ENCODE results near the gene LCLAT1. TPM values are rescaled to one million over a fixed set of nuclear protein-coding genes. Genes with fewer than 3 reads are reported as not detected.

The LCLAT1 gene
- total RNA-seq, 2 donors from 2014 or later: 18.8 to 28.2 TPM

GRCh38 chr2:30628341-30628740, 181.3 kb downstream of the LCLAT1 start:
- H3K27me3 ChIP-seq (replicated peaks; ENCODE audit: insufficient read depth): no peaks in the 10 kb centered on the region
- 98% methylated on average over 2 of the region's 2 CpGs for WGBS
- intact Hi-C loops (cut with DNase I): no loop called here
- no peaks in the 10 kb centered on the region for H3K36me3 ChIP-seq
- TF ChIP-seq POLR2AphosphoS5 (IDR thresholded peaks at IDR 0.05): no peak
- no peak for TF ChIP-seq CTCF (IDR thresholded peaks at IDR 0.05)
- H3K27ac ChIP-seq: no peak overlapping the region
- H3K9me3 ChIP-seq: no peaks in the 10 kb centered on the region
- no peak for DNase-seq (ENCODE audit: low spot score)
- no peak overlapping the region for H3K4me3 ChIP-seq
- H3K4me1 ChIP-seq (replicated peaks): no peaks in the 10 kb centered on the region

GRCh38 chr2:30629866-30630265, 182.8 kb downstream of the LCLAT1 start:
- intact Hi-C loops (cut with DNase I): no loop called here
- no peak overlapping the region for H3K27ac ChIP-seq
- no peaks in the 10 kb centered on the region for H3K36me3 ChIP-seq
- H3K4me1 ChIP-seq (replicated peaks): no peaks in the 10 kb centered on the region
- H3K9me3 ChIP-seq: no peaks in the 10 kb centered on the region
- no peak for DNase-seq (ENCODE audit: low spot score)
- no peak overlapping the region for H3K4me3 ChIP-seq
- H3K27me3 ChIP-seq (replicated peaks; ENCODE audit: insufficient read depth): no peaks in the 10 kb centered on the region
- WGBS: 97% methylated on average over 6 of the region's 6 CpGs
- TF ChIP-seq POLR2A (IDR thresholded peaks at IDR 0.05) (no peak), CTCF (IDR thresholded peaks at IDR 0.05) (no peak), POLR2AphosphoS5 (IDR thresholded peaks at IDR 0.05) (no peak)

GRCh38 chr2:30631051-30631671, 184.1 kb downstream of the LCLAT1 start:
- no peak overlapping the region for H3K4me3 ChIP-seq
- H3K4me1 ChIP-seq (replicated peaks): no peaks in the 10 kb centered on the region
- intact Hi-C loops (cut with DNase I): no loop called here
- no peaks in the 10 kb centered on the region for H3K27me3 ChIP-seq (replicated peaks; ENCODE audit: insufficient read depth)
- TF ChIP-seq POLR2AphosphoS5 (IDR thresholded peaks at IDR 0.05): no peak
- no peak for TF ChIP-seq CTCF (IDR thresholded peaks at IDR 0.05)
- no peak for TF ChIP-seq POLR2A (IDR thresholded peaks at IDR 0.05)
- no peaks in the 10 kb centered on the region for H3K9me3 ChIP-seq
- WGBS: 50% methylated on average over 1 of the region's 1 CpG
- H3K27ac ChIP-seq: no peak overlapping the region
- H3K36me3 ChIP-seq: no peaks in the 10 kb centered on the region
- DNase-seq (ENCODE audit: low spot score): no peak

GRCh38 chr2:30633039-30633438, 186.0 kb downstream of the LCLAT1 start:
- TF ChIP-seq CTCF (IDR thresholded peaks at IDR 0.05) (no peak), POLR2A (IDR thresholded peaks at IDR 0.05) (no peak), POLR2AphosphoS5 (IDR thresholded peaks at IDR 0.05) (no peak)
- intact Hi-C loops (cut with DNase I): no loop called here
- WGBS: 93% methylated on average over 4 of the region's 4 CpGs

GRCh38 chr2:30636311-30636710, 189.3 kb downstream of the LCLAT1 start:
- no peaks in the 10 kb centered on the region for H3K4me1 ChIP-seq (replicated peaks)
- no peak overlapping the region for H3K27ac ChIP-seq
- no peaks in the 10 kb centered on the region for H3K9me3 ChIP-seq
- no peaks in the 10 kb centered on the region for H3K27me3 ChIP-seq (replicated peaks; ENCODE audit: insufficient read depth)
- 92% methylated on average over 1 of the region's 1 CpG for WGBS
- no peaks in the 10 kb centered on the region for H3K36me3 ChIP-seq
- TF ChIP-seq POLR2AphosphoS5 (IDR thresholded peaks at IDR 0.05): no peak
- no peak for TF ChIP-seq CTCF (IDR thresholded peaks at IDR 0.05)
- TF ChIP-seq POLR2A (IDR thresholded peaks at IDR 0.05): no peak
- intact Hi-C loops (cut with DNase I): no loop called here
- DNase-seq (ENCODE audit: low spot score): no peak
- H3K4me3 ChIP-seq: no peak overlapping the region

More at GRCh38 chr2:30633039-30633438, 186.0 kb downstream of the LCLAT1 start:
- no peaks in the 10 kb centered on the region for H3K4me1 ChIP-seq (replicated peaks)
- H3K27me3 ChIP-seq (replicated peaks; ENCODE audit: insufficient read depth): no peaks in the 10 kb centered on the region
- H3K9me3 ChIP-seq: no peaks in the 10 kb centered on the region
- H3K27ac ChIP-seq: no peak overlapping the region
- DNase-seq (ENCODE audit: low spot score): no peak
- no peak overlapping the region for H3K4me3 ChIP-seq
- no peaks in the 10 kb centered on the region for H3K36me3 ChIP-seq

Measured in prostate gland (tissue), 2 donors.